ENCODE data around the gene WDR88. TPM values are rescaled to one million over a fixed set of nuclear protein-coding genes. Genes with fewer than 3 reads are reported as not detected.

WDR88 gene
- total and polyA plus RNA-seq, 2 of the 13 experiments (the other 11 are each of a cell fraction or from before 2014, with no cell fraction given) = not detected

GRCh38 chr19:33098055-33098534 is 33.8 kb upstream of the WDR88 start (continued):
- TF ChIP-seq ZNF30 (CRISPR knock-in tag; IDR thresholded peaks at IDR 0.05) = no peak
- 0 out of 2 replicates have a peak, but pooled peaks have one; percentile 21 for TF ChIP-seq ZBTB38 (CRISPR knock-in tag; IDR thresholded peaks at IDR 0.05)
- TF ChIP-seq MAFG (CRISPR knock-in tag; IDR thresholded peaks at IDR 0.05) = no peak
- TF ChIP-seq PHF20 (CRISPR knock-in tag; IDR thresholded peaks at IDR 0.05) = no peak
- no peak for TF ChIP-seq ZNF569 (CRISPR knock-in tag; IDR thresholded peaks at IDR 0.05; ENCODE audit: borderline replicate concordance)
- TF ChIP-seq ZNF749 (CRISPR knock-in tag; IDR thresholded peaks at IDR 0.05; ENCODE audit: borderline replicate concordance) = no peak
- no peak for TF ChIP-seq JARID2 (CRISPR knock-in tag; IDR thresholded peaks at IDR 0.05; ENCODE audit: insufficient replicate concordance)
- no peak for TF ChIP-seq FUBP1 (CRISPR knock-in tag; IDR thresholded peaks at IDR 0.05; ENCODE audit: borderline replicate concordance)
- TF ChIP-seq MYNN (CRISPR knock-in tag; IDR thresholded peaks at IDR 0.05; ENCODE audit: low read depth) = no peak
- no peak for TF ChIP-seq NFRKB (IDR thresholded peaks at IDR 0.05)
- TF ChIP-seq ZSCAN29 (CRISPR knock-in tag; conservative IDR thresholded peaks at IDR 0.05) = no peak
- TF ChIP-seq KDM2A (CRISPR knock-in tag; IDR thresholded peaks at IDR 0.05; ENCODE audit: borderline replicate concordance, low read depth) = peak; percentile 23; the same call in 1 of the 2 replicates
- no peak for TF ChIP-seq HMG20B (CRISPR knock-in tag; conservative IDR thresholded peaks at IDR 0.05)
- TF ChIP-seq EP300 (IDR thresholded peaks at IDR 0.05; ENCODE audit: low read depth in 2 of 2, low read length in 2 of 2) = peak in 1 of 2 experiments; percentile 47; a peak in 2 of 4 replicates
- TF ChIP-seq EP300 (CRISPR knock-in tag; IDR thresholded peaks at IDR 0.05; ENCODE audit: borderline replicate concordance) = no peak
- TF ChIP-seq IRF1 (CRISPR knock-in tag; IDR thresholded peaks at IDR 0.05; ENCODE audit: low read depth) = no peak
- TF ChIP-seq NCOR1 (IDR thresholded peaks at IDR 0.05; ENCODE audit: borderline replicate concordance, low read length) = peak; percentile 52; the same call in 1 of the 2 replicates
- TF ChIP-seq STAT6 (CRISPR knock-in tag; IDR thresholded peaks at IDR 0.05; ENCODE audit: borderline replicate concordance) = no peak
- no peak for TF ChIP-seq ZNF496 (CRISPR knock-in tag; IDR thresholded peaks at IDR 0.05; ENCODE audit: insufficient replicate concordance)
- TF ChIP-seq HOMEZ (CRISPR knock-in tag; IDR thresholded peaks at IDR 0.05; ENCODE audit: low read depth) = no peak; the same call in 1 of the 2 replicates
- no peak for TF ChIP-seq SRSF9 (IDR thresholded peaks at IDR 0.05; ENCODE audit: borderline replicate concordance, insufficient read depth, low read depth, low read length, poor library complexity, severe bottlenecking)
- no peak for TF ChIP-seq ZSCAN21 (CRISPR knock-in tag; IDR thresholded peaks at IDR 0.05; ENCODE audit: borderline replicate concordance)
- no peak for TF ChIP-seq ZNF329 (CRISPR knock-in tag; IDR thresholded peaks at IDR 0.05; ENCODE audit: low read depth)
